UCSD-AML1 (cell line): ENCODE data around the gene NBR1.
"Not testable (repeated sequence)": the region's sequence is repeated elsewhere in the genome, so short reads cannot be mapped to it uniquely, and the experiment has no call there.

Source experiments
- DNase-seq: peaks from one replicate; lab custom pipeline; 2025; ENCODE audit not compliant: unreplicated experiment; lab: John Stamatoyannopoulos, UW

NBR1 gene

DNA sequence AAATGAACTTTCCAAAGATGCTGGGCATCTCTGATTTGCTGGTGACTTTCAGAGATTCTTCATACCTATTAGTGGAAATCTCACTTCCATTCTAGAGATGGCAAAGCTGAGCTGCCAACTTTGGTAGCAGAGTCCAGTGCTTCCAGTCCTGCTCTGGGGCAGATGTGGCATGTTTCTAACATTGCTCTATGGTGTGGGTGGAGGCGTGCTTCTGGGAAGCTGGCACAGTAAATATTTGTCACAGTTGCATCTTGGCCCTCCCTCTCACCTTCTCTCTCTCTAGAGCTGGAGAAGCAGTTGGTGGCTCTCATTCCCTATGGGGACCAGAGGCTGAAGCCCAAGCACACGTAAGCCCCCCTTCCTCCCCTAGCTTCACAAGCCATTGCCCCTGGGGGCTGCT lies 42.5 kb downstream of the NBR1 start:
- no peak for DNase-seq

GRCh38 chr17:43215341-43215740 lies 44.3 kb downstream of the NBR1 start:
- DNase-seq: no peak

DNA sequence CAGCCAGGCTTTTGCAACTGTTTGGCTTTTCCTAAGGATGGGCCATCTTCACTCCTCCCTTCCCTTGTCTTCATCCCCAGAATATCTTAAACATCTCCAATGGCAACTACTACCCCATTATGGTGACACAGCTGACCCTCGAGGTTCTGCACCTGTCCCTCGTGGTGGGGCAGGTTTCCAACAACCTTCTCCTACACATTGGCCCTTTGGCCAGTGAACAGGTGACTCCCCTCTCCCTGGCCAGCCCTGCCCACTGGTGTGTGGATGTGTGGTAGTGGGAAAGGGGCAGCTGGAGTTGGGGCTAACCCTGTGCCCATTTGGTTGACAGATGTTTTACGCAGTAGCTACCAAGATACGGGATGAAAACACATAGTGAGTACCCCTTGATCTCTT lies 45.4 kb downstream of the NBR1 start:
- no peak for DNase-seq

DNA sequence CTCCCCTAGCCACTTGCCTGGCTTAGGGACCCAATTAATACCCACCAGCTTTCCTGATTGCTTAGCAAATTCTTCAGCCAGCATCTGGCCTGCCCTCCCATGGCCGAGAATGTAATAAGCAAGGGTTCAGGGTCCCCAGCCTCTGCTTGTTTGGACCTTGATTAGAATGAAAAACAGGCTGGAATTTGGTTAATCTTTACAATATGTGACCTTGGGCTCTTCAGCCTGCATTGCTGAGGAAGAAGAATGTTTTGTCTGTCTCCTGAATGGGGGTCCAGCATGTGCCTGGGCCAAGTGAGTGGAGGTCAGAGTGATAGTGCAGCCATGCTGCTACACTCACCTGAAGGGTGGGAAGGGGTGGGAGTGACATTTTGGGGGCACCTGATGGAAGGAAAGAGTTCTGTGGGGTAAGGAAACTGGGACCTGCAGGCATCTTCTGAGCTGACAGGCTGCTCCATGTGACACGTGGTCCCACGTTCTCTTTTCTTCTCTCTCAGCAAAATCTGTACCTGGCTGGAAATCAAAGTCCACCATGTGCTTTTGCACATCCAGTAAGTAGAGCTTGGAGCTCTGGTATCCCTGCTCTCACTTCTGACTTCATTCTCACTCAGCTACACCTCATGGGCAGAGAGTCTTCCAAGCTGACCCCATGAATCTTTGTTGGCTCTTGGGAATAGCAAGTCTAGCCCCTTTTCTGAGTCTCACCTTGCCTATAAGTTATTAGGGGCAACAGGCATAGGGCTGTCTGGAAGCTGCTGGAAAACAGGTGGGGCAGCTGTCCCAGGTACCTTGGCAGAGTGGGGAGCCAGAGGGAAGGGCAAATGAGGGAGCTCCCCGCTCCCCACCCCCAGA lies 46.0 kb downstream of the NBR1 start:
- no peak for DNase-seq

DNA sequence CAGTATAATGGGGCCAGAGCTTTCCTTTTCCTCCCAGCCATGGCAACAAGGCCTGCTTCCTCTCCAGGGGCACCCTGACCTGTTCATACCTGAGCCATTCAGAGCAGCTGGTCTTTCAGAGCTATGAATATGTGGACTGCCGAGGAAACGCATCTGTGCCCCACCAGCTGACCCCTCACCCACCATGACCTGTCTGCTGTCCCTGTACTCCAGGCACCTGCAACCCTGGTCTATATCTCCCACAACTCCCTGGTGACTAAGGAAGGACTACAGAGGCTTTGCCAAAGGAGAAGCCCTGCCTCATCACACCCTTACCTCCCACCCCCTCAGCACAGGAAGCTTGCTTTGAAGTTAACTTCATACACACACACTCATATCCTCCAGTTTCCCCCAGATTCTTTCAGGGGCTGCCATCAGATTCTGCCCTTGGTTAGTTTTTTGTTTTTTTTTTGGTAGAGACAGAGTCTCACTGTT lies 46.6 kb downstream of the NBR1 start:
- DNase-seq: no peak

DNA sequence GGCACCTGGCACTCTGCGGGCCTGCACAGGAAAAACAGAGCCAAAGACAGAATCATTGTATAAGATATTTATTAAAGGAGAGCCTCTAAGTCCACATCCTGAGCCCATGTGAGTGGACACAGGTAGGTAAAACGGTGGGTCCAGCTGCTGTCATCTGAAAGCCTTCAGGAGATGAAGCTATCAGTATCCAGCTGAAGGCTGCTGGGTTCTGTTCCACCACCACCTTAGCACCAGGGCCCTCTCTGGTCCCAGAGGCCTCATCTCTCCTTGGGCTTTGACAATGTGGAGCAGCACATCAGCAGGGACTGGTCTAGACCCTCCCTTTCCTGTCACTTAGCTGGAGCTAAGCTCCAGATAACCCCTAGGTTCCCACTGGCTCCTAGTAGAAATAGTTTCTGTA lies 48.0 kb downstream of the NBR1 start:
- DNase-seq: no peak

DNA sequence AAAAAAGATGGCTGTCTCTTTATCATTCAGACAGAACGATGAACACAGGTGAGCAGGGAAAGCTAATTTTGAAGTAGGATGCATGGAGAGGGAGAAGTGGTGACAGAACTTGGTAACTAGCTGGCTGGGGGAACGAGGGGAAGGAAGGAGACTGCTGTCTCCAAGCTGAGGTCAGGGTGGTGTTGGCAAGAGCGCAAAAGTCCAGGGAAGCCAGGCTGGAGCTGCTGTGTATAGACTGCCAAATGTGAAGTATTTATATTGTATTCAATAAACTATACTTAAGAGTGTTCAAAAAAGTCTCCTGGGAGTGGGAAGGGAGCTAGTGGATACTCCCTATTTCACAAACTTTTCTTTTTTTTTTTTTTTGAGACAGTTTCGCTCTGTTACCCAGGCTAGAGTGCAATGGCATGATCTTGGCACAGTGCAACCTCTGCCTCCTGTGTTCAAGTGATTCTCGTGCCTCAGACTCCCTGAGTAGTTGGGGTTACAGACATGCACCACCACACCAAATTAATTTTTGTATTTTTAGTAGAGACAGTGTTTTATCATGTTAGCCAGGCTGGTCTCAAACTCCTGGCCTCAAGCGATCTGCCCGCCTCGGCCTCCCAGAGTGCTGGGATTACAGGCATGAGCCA lies 48.8 kb downstream of the NBR1 start:
- DNase-seq: no peak

- no peak for DNase-seq
Observed at GRCh38 chr17:43220511-43221125, 49.6 kb downstream of the NBR1 start.

DNA sequence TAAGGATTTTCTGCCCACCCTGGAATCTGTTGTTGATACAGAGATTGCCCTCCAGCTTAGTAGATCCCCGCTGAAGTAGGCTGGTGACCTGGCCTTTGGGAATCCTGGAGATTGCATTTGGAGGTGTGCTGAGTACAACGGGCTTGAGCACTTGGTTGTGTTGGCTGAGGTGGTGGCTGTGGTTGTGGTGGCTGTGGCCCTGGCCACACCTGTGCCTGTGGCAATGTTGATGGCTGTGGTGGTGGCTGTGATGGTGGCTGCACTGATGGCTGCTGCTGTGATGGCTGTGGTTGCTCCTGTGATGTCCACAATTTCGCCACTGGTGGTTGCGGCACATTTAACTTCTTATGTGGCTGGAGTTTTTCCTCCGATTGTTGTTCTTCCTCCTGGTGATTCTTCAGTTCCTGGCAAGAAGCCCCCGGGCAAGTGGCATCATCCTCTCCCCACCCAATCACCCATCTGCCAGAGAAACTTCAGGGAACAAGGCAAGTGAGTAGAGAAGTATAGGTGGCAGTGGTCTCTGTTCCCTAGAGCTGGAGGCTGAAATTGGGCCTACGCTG lies 53.2 kb downstream of the NBR1 start:
- DNase-seq: no peak

- DNase-seq: no peak
Observed at GRCh38 chr17:43226393-43226792, 55.4 kb downstream of the NBR1 start.

DNA sequence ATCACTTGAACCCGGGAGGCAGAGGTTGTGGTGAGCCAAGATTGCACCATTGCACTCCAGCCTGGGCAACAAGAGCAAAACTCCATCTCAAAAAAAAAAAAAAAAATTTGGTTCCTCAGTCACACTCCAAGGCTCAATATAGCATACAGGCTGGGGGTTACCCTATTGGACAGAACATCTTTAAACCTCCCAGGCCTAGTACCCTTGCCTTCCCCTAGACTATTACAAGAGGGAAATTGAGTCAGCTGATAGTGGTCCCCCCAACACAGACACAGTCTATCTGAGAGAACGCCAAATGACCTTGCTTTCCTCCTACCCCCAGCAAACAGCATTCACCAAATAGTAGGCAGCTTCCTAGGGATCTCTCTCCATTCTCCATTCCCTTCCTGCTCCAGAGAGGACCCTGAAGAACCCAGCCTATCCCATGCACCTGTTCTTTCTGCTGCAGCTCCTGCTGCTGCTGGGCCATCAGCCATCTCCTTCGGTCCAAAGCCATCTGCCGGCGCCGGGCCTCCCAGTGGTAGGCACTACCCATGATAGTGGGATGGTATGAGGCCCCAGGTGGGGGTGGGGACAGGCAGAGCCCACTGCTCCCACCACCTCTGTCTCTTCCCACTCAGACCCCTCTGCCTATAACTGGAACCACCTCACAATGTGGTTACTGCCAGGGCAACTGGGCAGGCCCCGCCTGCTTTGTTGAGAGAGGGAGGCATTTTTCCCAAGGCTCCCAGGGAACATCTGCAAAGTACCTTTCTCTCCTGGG lies 57.2 kb downstream of the NBR1 start, which contains the start of gene CCDC200:
CCDC200 (minus strand) TSS at position 604 of the 763 bp plus-strand sequence; CDS start at position 535, 69 bp downstream.
- not testable (repeated sequence) for DNase-seq

DNA sequence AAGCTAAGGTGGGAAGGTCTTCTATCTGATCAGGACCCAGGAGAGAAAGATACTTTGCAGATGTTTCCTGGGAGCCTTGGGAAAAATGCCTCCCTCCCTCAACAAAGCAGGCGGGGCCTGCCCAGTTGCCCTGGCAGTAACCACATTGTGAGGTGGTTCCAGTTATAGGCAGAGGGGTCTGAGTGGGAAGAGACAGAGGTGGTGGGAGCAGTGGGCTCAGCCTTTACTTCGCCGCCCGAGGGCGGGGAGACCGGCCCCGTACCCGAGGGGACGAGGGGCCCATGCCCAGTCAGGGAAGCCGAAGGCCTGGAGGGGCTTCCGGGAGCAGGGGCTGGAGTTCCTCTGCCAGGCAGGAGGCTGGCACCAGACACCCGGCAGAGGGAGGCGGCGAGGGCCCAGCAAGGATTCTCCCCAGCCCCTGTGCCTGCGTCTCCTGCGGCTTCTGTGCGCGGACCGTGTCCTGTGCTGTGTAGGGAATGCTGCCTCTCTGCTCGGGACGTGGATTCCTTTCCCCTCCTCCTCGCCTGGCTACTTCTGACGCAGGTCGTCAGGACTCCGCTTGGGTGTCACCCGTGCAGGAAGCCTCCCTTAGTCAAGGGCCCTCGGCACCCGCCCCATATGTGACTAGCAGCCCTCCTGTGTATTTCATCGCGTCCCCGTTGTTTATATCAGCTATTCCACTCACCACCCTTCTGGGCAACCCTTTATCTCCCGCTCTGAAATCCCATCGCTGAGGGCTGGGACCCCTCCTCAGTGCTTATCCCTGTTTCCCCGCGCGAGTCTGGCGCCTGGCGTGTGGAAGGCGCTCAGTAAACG lies 60.4 kb downstream of the NBR1 start:
- DNase-seq: not testable (repeated sequence)

DNA sequence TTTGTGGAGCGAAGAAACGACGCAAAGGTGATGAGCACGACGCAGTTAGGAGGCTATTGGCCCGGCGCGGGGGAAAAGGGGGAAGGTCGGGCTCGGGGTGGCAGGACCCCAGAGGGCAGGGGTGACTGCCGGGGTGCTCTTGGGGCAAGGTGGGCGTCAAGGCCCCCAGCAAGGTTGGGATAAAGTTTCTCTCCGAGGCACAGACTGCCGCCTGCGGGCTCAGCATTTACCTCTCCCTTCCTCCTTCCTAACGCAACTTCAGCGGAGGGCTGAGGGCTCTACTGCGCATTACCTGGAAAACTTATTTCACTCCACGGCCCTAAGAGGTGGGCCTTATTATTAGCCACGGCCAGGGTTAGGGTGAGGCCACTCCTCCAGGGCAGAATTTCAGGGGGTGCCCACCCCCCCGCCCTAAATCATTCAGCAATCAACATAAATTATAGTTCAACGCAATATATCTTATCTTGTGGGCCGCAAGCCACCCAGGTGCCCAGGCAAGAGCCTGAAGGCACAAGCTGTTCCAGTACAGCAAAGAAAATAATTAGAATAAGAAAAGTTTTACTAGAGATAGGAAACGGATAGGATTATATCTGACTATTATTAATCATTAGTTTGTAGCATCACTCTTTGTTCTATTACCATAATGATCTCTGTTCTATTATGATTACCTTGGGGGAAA lies 61.1 kb downstream of the NBR1 start:
- DNase-seq: not testable (repeated sequence)

DNA sequence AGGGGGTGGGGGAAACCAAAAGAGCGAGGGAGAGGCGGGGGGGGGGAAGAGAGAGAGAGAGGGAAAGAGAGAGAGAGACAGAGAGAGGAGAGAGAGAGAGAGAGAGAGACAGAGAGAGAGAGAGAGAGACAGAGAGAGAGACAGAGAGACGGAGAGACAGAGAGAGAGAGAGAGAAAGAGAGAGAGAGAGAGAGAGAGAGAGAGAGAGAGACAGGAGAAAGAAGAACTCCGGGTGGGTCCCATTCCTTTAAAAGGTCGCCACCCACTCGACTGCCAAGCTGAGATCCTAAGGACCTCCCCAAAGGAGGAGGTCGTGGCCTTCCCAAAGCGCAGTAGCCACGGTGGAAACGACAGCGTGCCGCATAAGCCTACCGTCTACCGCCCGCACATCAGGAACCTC lies 62.2 kb downstream of the NBR1 start:
- DNase-seq: not testable (repeated sequence)

DNA sequence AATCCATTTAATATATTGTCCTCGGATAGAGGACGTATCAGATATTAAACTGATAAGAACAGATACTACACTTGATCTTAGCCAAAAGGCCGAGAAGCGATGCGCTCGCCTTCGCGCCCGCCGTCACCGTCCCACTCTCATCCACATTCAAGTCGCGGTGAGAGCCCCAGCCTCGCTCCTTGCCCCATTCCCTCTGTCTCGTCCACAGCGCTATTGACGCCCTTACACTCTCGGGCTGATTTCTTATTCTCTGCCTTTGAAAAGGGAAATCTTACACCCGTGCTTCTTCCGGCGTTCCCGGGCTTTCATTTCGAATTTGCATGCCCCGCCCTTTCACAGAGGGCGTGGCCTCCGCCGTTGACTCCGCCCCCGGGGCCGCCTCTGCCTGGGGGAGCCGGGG lies 62.9 kb downstream of the NBR1 start, which contains the start of gene RNU2-1:
RNU2-1 (minus strand) TSS at position 101 of the 400 bp plus-strand sequence.
- not testable (repeated sequence) for DNase-seq

DNA sequence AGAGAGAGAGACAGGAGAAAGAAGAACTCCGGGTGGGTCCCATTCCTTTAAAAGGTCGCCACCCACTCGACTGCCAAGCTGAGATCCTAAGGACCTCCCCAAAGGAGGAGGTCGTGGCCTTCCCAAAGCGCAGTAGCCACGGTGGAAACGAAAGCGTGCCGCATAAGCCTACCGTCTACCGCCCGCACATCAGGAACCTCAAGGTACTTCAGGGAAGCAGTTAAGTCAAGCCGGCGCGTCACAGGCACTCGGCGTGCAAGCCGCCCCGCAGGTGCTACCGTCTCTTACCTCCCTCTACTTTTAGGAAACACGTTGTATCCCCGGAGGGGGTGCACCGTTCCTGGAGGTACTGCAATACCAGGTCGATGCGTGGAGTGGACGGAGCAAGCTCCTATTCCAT lies 68.6 kb downstream of the NBR1 start:
- DNase-seq: not testable (repeated sequence)

DNA sequence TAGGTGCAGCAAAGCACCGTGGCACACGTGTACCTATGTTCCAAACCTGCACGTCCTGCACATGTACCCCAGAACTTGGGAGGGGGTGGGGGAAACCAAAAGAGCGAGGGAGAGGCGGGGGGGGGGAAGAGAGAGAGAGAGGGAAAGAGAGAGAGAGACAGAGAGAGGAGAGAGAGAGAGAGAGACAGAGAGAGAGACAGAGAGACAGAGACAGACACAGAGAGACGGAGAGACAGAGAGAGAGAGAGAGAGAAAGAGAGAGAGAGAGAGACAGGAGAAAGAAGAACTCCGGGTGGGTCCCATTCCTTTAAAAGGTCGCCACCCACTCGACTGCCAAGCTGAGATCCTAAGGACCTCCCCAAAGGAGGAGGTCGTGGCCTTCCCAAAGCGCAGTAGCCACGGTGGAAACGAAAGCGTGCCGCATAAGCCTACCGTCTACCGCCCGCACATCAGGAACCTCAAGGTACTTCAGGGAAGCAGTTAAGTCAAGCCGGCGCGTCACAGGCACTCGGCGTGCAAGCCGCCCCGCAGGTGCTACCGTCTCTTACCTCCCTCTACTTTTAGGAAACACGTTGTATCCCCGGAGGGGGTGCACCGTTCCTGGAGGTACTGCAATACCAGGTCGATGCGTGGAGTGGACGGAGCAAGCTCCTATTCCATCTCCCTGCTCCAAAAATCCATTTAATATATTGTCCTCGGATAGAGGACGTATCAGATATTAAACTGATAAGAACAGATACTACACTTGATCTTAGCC lies 69.8 kb downstream of the NBR1 start:
- not testable (repeated sequence) for DNase-seq

GRCh38 chr17:43246456-43246855 lies 75.4 kb downstream of the NBR1 start:
- not testable (repeated sequence) for DNase-seq
